Activated naive CD8-positive, alpha-beta T cell treated with anti-CD3 and anti-CD28 coated beads, Interleukin-2, amount 50 U/mL, for 24 hours (primary cell): ENCODE measurements around the gene DOCK7.

Experiments used
- ATAC-seq: fragments of 150-1000 bp; cut with Tn5 transposase; one replicate; pipeline ENCODE4 v1.10.0; 2021
- DNase-seq: peaks from one replicate; pipeline ENCODE4 v3.0.0; 2021
- H3K27ac Mint-ChIP-seq: one replicate; pipeline ENCODE4 v1.8.0; 2021; ENCODE audit warnings: mild to moderate bottlenecking, mixed read lengths
- H3K27me3 Mint-ChIP-seq: one replicate; pipeline ENCODE4 v1.8.0; 2021; ENCODE audit warnings: mixed read lengths
- H3K36me3 Mint-ChIP-seq: one replicate; pipeline ENCODE4 v1.8.0; 2021; ENCODE audit warnings: low read depth, mixed read lengths
- H3K4me1 Mint-ChIP-seq: one replicate; pipeline ENCODE4 v1.8.0; 2021; ENCODE audit warnings: mixed read lengths
- H3K4me3 Mint-ChIP-seq: one replicate; pipeline ENCODE4 v1.8.0; 2021; ENCODE audit warnings: mild to moderate bottlenecking, moderate library complexity, mixed read lengths
- H3K9me3 Mint-ChIP-seq: one replicate; pipeline ENCODE4 v1.8.0; 2021; ENCODE audit warnings: mixed read lengths

DOCK7 gene

GRCh38 chr1:62426794-62427193, 261.4 kb downstream of the DOCK7 start:
- no peaks in the 10 kb centered on the region for H3K36me3 Mint-ChIP-seq
- no peaks in the 10 kb centered on the region for H3K4me1 Mint-ChIP-seq
- no peaks in the 10 kb centered on the region for H3K27me3 Mint-ChIP-seq
- no peak overlapping the region for H3K4me3 Mint-ChIP-seq
- ATAC-seq (no peak), DNase-seq (no peak)
- H3K27ac Mint-ChIP-seq, result no peak overlapping the region
- H3K9me3 Mint-ChIP-seq, result no peaks in the 10 kb centered on the region

GRCh38 chr1:62426237-62426636, 261.9 kb downstream of the DOCK7 start:
- Mint-ChIP-seq H3K9me3 (no peaks in the 10 kb centered on the region), H3K4me3 (no peak overlapping the region), H3K27me3 (no peaks in the 10 kb centered on the region), H3K36me3 (no peaks in the 10 kb centered on the region), H3K27ac (no peak overlapping the region), H3K4me1 (no peaks in the 10 kb centered on the region)
- DNase-seq (no peak), ATAC-seq (no peak)

- Mint-ChIP-seq H3K27me3 (no peaks in the 10 kb centered on the region), H3K9me3 (no peaks in the 10 kb centered on the region), H3K4me1 (no peaks in the 10 kb centered on the region), H3K27ac (no peak overlapping the region), H3K4me3 (no peak overlapping the region), H3K36me3 (no peaks in the 10 kb centered on the region)
- DNase-seq, result no peak
- no peak for ATAC-seq
These were observed 263.1 kb downstream of the DOCK7 start for GRCh38 chr1:62425041-62425440.

DNA sequence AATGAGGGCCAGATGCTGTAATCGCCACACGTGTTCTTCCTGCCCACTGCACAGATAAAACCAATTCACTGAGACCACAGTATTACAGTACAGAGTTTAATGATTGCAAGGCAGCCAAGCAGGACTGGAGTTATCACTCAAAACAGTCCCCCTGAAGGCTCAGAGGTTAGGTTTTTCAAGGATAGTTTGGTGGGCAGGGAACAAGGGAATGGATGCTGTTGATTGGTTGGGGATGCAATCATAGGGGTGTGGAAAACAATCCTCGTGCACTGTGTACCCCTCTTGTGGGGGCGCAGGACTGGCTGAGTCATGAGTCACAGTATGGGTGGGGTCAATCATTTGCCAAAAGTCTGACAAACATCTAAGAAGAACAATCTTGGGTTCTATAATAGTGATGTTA, 263.8 kb downstream of the DOCK7 start:
- H3K27me3 Mint-ChIP-seq, result no peaks in the 10 kb centered on the region
- no peak overlapping the region for H3K27ac Mint-ChIP-seq
- H3K9me3 Mint-ChIP-seq, result no peaks in the 10 kb centered on the region
- H3K4me1 Mint-ChIP-seq, result no peaks in the 10 kb centered on the region
- H3K36me3 Mint-ChIP-seq, result no peaks in the 10 kb centered on the region
- H3K4me3 Mint-ChIP-seq, result no peak overlapping the region
- DNase-seq (no peak), ATAC-seq (no peak)

- no peak for DNase-seq
- no peak for ATAC-seq
- H3K36me3 Mint-ChIP-seq, result no peaks in the 10 kb centered on the region
- no peaks in the 10 kb centered on the region for H3K4me1 Mint-ChIP-seq
- no peak overlapping the region for H3K4me3 Mint-ChIP-seq
- no peaks in the 10 kb centered on the region for H3K27me3 Mint-ChIP-seq
- no peaks in the 10 kb centered on the region for H3K9me3 Mint-ChIP-seq
- no peak overlapping the region for H3K27ac Mint-ChIP-seq
These were observed 264.5 kb downstream of the DOCK7 start for GRCh38 chr1:62423580-62424242.

DNA sequence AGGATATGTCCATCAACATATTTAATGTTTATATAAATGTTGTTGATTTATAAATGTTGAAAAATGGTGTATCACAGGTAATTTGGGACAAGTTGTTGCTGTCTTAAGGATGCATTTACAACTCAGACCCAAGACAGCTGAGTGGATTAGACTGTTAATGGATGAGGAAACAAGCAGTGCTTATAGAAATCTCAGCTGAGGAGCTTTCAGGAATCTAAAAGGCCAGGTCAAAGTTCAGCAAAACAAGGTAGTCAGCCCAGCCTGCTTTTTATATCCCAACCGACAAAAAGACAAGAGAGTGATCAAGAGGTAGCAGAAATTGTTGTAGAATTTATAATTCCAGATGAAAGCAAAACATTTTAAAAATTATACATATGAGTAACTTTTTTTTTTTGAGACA, 268.0 kb downstream of the DOCK7 start:
- Mint-ChIP-seq H3K27ac (no peak overlapping the region), H3K36me3 (no peaks in the 10 kb centered on the region), H3K9me3 (no peaks in the 10 kb centered on the region), H3K4me1 (no peaks in the 10 kb centered on the region), H3K4me3 (no peak overlapping the region), H3K27me3 (peaks cover 1% of the 10 kb centered on the region)
- ATAC-seq (no peak), DNase-seq (no peak)

GRCh38 chr1:62417351-62417999, 270.7 kb downstream of the DOCK7 start:
- no peaks in the 10 kb centered on the region for H3K4me1 Mint-ChIP-seq
- DNase-seq, result no peak
- no peaks in the 10 kb centered on the region for H3K9me3 Mint-ChIP-seq
- no peak for ATAC-seq
- no peak overlapping the region for H3K4me3 Mint-ChIP-seq
- no peak overlapping the region for H3K27ac Mint-ChIP-seq
- no peaks in the 10 kb centered on the region for H3K36me3 Mint-ChIP-seq
- peaks cover 1% of the 10 kb centered on the region for H3K27me3 Mint-ChIP-seq

- Mint-ChIP-seq H3K27ac (no peak overlapping the region), H3K4me1 (no peaks in the 10 kb centered on the region), H3K36me3 (no peaks in the 10 kb centered on the region), H3K9me3 (no peaks in the 10 kb centered on the region), H3K27me3 (peaks cover 1% of the 10 kb centered on the region), H3K4me3 (no peak overlapping the region)
- DNase-seq (no peak), ATAC-seq (no peak)
These were observed 272.5 kb downstream of the DOCK7 start for GRCh38 chr1:62415687-62416086.

DNA sequence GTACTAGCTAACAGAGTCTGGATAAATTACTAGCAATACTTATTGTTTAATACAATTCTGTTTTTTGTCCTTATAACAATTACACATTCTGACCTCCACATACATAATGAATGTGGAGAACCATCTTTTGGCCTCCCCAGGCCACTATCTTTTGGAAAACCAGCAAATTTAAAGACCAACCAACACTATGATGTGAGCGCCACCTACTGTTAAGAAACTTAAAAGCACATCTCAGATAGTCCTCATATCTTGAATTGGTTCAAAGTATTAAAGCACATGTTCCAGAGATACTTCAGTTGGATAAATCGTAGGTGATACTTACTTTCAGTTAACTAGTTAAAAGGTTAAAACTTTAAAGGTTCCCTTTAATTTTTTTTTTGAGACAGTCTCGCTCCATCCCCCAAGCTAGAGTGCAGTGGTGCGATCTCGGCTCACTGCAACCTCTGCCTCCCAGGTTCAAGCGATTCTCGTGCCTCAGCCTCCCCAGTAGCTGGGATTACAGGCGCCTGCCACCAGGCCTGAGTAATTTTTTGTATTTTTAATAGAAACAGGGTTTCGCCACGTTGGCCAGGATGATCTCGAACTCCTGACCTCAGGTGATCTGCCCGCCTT, 280.7 kb downstream of the DOCK7 start:
- DNase-seq (no peak), ATAC-seq (no peak)
- Mint-ChIP-seq H3K4me1 (no peaks in the 10 kb centered on the region), H3K9me3 (no peaks in the 10 kb centered on the region), H3K36me3 (no peaks in the 10 kb centered on the region), H3K27ac (no peak overlapping the region), H3K27me3 (no peaks in the 10 kb centered on the region), H3K4me3 (no peak overlapping the region)

GRCh38 chr1:62406576-62406975, 281.6 kb downstream of the DOCK7 start:
- Mint-ChIP-seq H3K27me3 (no peaks in the 10 kb centered on the region), H3K27ac (no peak overlapping the region), H3K36me3 (no peaks in the 10 kb centered on the region), H3K4me3 (no peak overlapping the region), H3K4me1 (no peaks in the 10 kb centered on the region), H3K9me3 (no peaks in the 10 kb centered on the region)
- DNase-seq (no peak), ATAC-seq (no peak)

DNA sequence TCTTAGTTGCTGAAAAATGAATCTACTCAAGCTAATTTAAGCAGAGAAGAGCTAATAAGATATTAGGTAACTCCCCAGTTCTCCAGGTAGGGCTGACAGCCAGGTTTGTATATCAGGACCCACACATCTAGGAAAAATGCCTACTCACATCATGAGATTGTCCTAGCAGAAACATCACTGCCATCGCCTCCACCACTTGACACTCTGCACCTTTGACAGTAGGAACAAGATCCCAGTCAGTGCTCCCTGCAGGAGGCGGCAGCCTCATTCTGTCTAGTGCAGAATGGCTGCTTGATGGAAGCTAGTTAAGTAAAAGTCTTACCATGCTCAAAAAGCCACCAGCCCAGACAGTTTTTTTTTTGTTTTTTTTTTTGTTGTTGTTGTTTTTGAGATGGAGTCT, 282.9 kb downstream of the DOCK7 start:
- H3K27ac Mint-ChIP-seq, result no peak overlapping the region
- H3K4me1 Mint-ChIP-seq, result no peaks in the 10 kb centered on the region
- DNase-seq, result no peak
- H3K4me3 Mint-ChIP-seq, result no peak overlapping the region
- H3K27me3 Mint-ChIP-seq, result no peaks in the 10 kb centered on the region
- no peaks in the 10 kb centered on the region for H3K9me3 Mint-ChIP-seq
- ATAC-seq, result no peak
- H3K36me3 Mint-ChIP-seq, result no peaks in the 10 kb centered on the region
